ENCODE data around the gene CAMK4.

The CAMK4 gene

GRCh38 chr5:111422245-111422644, 198.1 kb downstream of the CAMK4 start:
- DNase-seq (ENCODE audit: low read depth in 1 of 2, low spot score in 1 of 2) = no peak

GRCh38 chr5:111422747-111423720, 198.8 kb downstream of the CAMK4 start:
- no peak for DNase-seq (ENCODE audit: low read depth in 1 of 2, low spot score in 1 of 2)

GRCh38 chr5:111425205-111425604, 201.0 kb downstream of the CAMK4 start:
- no peak for DNase-seq (ENCODE audit: low read depth in 1 of 2, low spot score in 1 of 2)

GRCh38 chr5:111427762-111428161, 203.6 kb downstream of the CAMK4 start:
- DNase-seq (ENCODE audit: low read depth in 1 of 2, low spot score in 1 of 2) = no peak

GRCh38 chr5:111432883-111433536, 208.8 kb downstream of the CAMK4 start:
- DNase-seq (ENCODE audit: low read depth in 1 of 2, low spot score in 1 of 2) = no peak

GRCh38 chr5:111434800-111435199, 210.6 kb downstream of the CAMK4 start:
- DNase-seq (ENCODE audit: low read depth in 1 of 2, low spot score in 1 of 2) = no peak

GRCh38 chr5:111439473-111440075, 215.4 kb downstream of the CAMK4 start:
- DNase-seq (ENCODE audit: low read depth in 1 of 2, low spot score in 1 of 2) = no peak

GRCh38 chr5:111447099-111447498, 222.9 kb downstream of the CAMK4 start:
- DNase-seq (ENCODE audit: low read depth in 1 of 2, low spot score in 1 of 2) = no peak

- no peak for DNase-seq (ENCODE audit: low read depth in 1 of 2, low spot score in 1 of 2)
These were observed 223.6 kb downstream of the CAMK4 start for GRCh38 chr5:111447822-111448221.

GRCh38 chr5:111453295-111453694, 229.1 kb downstream of the CAMK4 start:
- no peak for DNase-seq (ENCODE audit: low read depth in 1 of 2, low spot score in 1 of 2)

GRCh38 chr5:111453747-111454146, 229.6 kb downstream of the CAMK4 start:
- no peak for DNase-seq (ENCODE audit: low read depth in 1 of 2, low spot score in 1 of 2)

- no peak for DNase-seq (ENCODE audit: low read depth in 1 of 2, low spot score in 1 of 2)
These were observed 230.0 kb downstream of the CAMK4 start for GRCh38 chr5:111454198-111454622.

- no peak for DNase-seq (ENCODE audit: low read depth in 1 of 2, low spot score in 1 of 2)
These were observed 230.6 kb downstream of the CAMK4 start for GRCh38 chr5:111454776-111455175.

GRCh38 chr5:111461255-111461671, 237.1 kb downstream of the CAMK4 start:
- DNase-seq (ENCODE audit: low read depth in 1 of 2, low spot score in 1 of 2) = no peak

GRCh38 chr5:111461934-111462333, 237.8 kb downstream of the CAMK4 start:
- DNase-seq (ENCODE audit: low read depth in 1 of 2, low spot score in 1 of 2) = no peak

GRCh38 chr5:111463311-111463710, 239.1 kb downstream of the CAMK4 start:
- DNase-seq (ENCODE audit: low read depth in 1 of 2, low spot score in 1 of 2) = no peak

GRCh38 chr5:111469293-111469896, 245.2 kb downstream of the CAMK4 start:
- DNase-seq (ENCODE audit: low read depth in 1 of 2, low spot score in 1 of 2) = no peak

- DNase-seq (ENCODE audit: low read depth in 1 of 2, low spot score in 1 of 2) = no peak
These were observed 245.7 kb downstream of the CAMK4 start for GRCh38 chr5:111469903-111470302.

- DNase-seq (ENCODE audit: low read depth in 1 of 2, low spot score in 1 of 2) = no peak
These were observed 247.9 kb downstream of the CAMK4 start for GRCh38 chr5:111472096-111472495.

- DNase-seq (ENCODE audit: low read depth in 1 of 2, low spot score in 1 of 2) = no peak
These were observed 248.4 kb downstream of the CAMK4 start for GRCh38 chr5:111472579-111472978.

- DNase-seq (ENCODE audit: low read depth in 1 of 2, low spot score in 1 of 2) = no peak
These were observed 254.1 kb downstream of the CAMK4 start for GRCh38 chr5:111478266-111478665.

Data from stimulated activated CD4-positive, alpha-beta T cell treated with anti-CD3 and anti-CD28 coated beads, Interleukin-15, amount 100 ng/mL, for 1 hour (primary cell).